Spleen (tissue), 11 donors: ENCODE data around the gene CPSF3. TPM values are rescaled to one million over a fixed set of nuclear protein-coding genes. Genes with fewer than 3 reads are reported as not detected.

Experiments used
- DNase-seq: peaks from one replicate; pipeline ENCODE4 v3.0.0-alpha.2; 2020
- H3K27ac ChIP-seq, 8 donors: fragments of 200-600 bp; sonication (generic) in 7 of 8; 1 replicate in 4 of 8; 2 replicates in 4 of 8; pipeline versions ENCODE4 v1.5.0 to v1.8.0; 2016 to 2021; ENCODE audit warnings: inconsistent platforms in 4 of 8, mild to moderate bottlenecking in 4 of 8, moderate library complexity in 1 of 8
- H3K27me3 ChIP-seq, 7 donors: fragments of 200-600 bp; sonication (generic) in 6 of 7; replicated peaks in 1 of 7; 1 replicate in 4 of 7; 2 replicates in 3 of 7; pipeline versions ENCODE4 v1.5.0 to v1.8.0; 2016 to 2021; ENCODE audit warnings: inconsistent platforms in 3 of 7, mild to moderate bottlenecking in 1 of 7
- H3K36me3 ChIP-seq, 6 donors: fragments of 200-600 bp; sonication (generic) in 5 of 6; 1 replicate in 4 of 6; 2 replicates in 2 of 6; pipeline versions ENCODE4 v1.5.0 to v1.8.0; 2016 to 2021; ENCODE audit warnings: inconsistent platforms in 2 of 6
- H3K4me1 ChIP-seq, 6 donors: fragments of 200-600 bp; sonication (generic) in 5 of 6; 1 replicate in 3 of 6; 2 replicates in 3 of 6; pipeline versions ENCODE4 v1.5.0 to v1.8.0; 2016 to 2021; ENCODE audit warnings: inconsistent platforms in 3 of 6
- H3K4me3 ChIP-seq, 8 donors: fragments of 200-600 bp; sonication (generic) in 7 of 8; 1 replicate in 4 of 8; 2 replicates in 4 of 8; pipeline versions ENCODE4 v1.5.0 to v1.8.0; 2016 to 2021; ENCODE audit warnings: inconsistent platforms in 4 of 8, mild to moderate bottlenecking in 4 of 8, moderate library complexity in 2 of 8
- H3K9me3 ChIP-seq, 8 donors: fragments of 200-600 bp; sonication (generic) in 7 of 8; 1 replicate in 4 of 8; 2 replicates in 4 of 8; pipeline versions ENCODE4 v1.5.0 to v1.8.0; 2016 to 2021; ENCODE audit warnings: inconsistent platforms in 4 of 8
- POLR2A ChIP-seq, 3 donors: fragments of 450-650 bp; IDR thresholded peaks; one replicate each; pipeline ENCODE4 v1.5.1; 2017; ENCODE audit warnings: antibody characterized with exemption in 3 of 3, mild to moderate bottlenecking in 1 of 3
- POLR2AphosphoS5 ChIP-seq, 3 donors: sonication (generic); formaldehyde crosslinking; IDR thresholded peaks; one replicate each; pipeline ENCODE4 v1.5.1; 2017; ENCODE audit warnings: antibody characterized with exemption in 3 of 3
- WGBS, 5 donors: extraction: QIAGEN DNeasy Blood & Tissue Kit in 3 of 5; methylation state at CpG; one replicate each; pipeline versions ENCODE4 v1.1.5 to v1.1.7; 2013 to 2018; 5-methylcytosine and 5-hydroxymethylcytosine counted together
- intact Hi-C: fragments of 100-400 bp; cut with DNase I; formaldehyde crosslinking; loops from one replicate; pipeline ENCODE4 v1.15.0; 2023; ENCODE audit warnings: low total_unique reads
- polyA plus RNA-seq, 3 donors: library from polyadenylated mRNA; stranded (reverse); fragments of 200-250 nt; gene quantifications; one replicate each; pipeline ENCODE4 v1.2.1, GENCODE V29; 2013
- total RNA-seq, 7 donors: library from RNA; depleted of rRNA in 3 of 7; stranded (reverse); fragments of >200 nt in 3 of 7; fragmentation: NEBNext Ultra II Directional in 4 of 7; extraction: Animal tissue kit (Norgen Biotek cat#: 25700) in 4 of 7; gene quantifications; one replicate each; pipeline versions ENCODE4 v1.1.0 to v1.2.1, GENCODE V29; 2016 to 2021
- TF ChIP-seq, protein P1 (sequence below), 11 experiments: fragments of 200-600 bp in 7 of 11; fragments of 450-650 bp in 4 of 11; sonication (generic) in 4 of 11; IDR thresholded peaks in 8 of 11; conservative IDR thresholded peaks in 3 of 11; 1 replicate in 7 of 11; 2 replicates in 4 of 11; pipeline versions ENCODE4 v1.4.0 to v1.8.0; 2016 to 2021; ENCODE audit warnings: antibody characterized with exemption in 11 of 11, inconsistent platforms in 4 of 11, mild to moderate bottlenecking in 1 of 11
- donor health status: healthy with polysubstance abuse.
- donor health status: DM: no; HTN: no; CAD: no; lungs with moderate emphysema.
- donor health status: DM: no; HTN: no; CAD: no.
- donor health status: Bipolar disorder and iron deficiency.
- donor health status: healthy.
- donor health status: DM: no; HTN: no; CAD: no.
- donor health status: DM: yes; HTN: yes; CAD: no.

The CPSF3 gene
- total and polyA plus RNA-seq, 10 donors, result 18.9 to 35.8 (median 27.5) TPM

DNA sequence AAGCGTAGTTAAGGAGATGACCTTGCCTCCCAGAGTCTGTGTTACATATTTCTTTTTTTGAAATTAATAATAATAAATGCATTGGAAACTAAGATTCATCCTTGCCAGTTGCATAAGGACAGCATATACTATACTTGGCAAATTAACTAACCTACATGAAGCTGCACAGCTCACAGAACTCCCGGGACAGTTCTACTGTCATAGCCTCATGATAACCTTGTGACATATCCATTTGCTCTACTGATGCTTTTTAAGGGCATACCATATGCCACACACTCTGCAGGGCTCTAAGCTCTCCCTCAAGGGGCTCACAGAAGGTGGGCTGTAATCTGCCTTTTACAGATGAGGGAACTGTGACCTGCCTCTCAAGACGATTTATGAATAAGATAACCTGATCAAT is 3.9 kb upstream of the CPSF3 start:
- Histone ChIP-seq H3K4me3 (no peak overlapping the region), H3K4me1 (peaks cover 13 to 60% (median 29%) of the 10 kb centered on the region in 6 donors), H3K27ac (no peak overlapping the region), H3K36me3 (peaks cover 0 to 38% (median 3%) of the 10 kb centered on the region in 6 donors), H3K27me3 (no peaks in the 10 kb centered on the region), H3K9me3 (no peaks in the 10 kb centered on the region)
- intact Hi-C loops, result no loop called here
- DNase-seq, result no peak
- TF ChIP-seq POLR2AphosphoS5 (IDR thresholded peaks at IDR 0.05), result no peak
- TF ChIP-seq, protein P1, sequence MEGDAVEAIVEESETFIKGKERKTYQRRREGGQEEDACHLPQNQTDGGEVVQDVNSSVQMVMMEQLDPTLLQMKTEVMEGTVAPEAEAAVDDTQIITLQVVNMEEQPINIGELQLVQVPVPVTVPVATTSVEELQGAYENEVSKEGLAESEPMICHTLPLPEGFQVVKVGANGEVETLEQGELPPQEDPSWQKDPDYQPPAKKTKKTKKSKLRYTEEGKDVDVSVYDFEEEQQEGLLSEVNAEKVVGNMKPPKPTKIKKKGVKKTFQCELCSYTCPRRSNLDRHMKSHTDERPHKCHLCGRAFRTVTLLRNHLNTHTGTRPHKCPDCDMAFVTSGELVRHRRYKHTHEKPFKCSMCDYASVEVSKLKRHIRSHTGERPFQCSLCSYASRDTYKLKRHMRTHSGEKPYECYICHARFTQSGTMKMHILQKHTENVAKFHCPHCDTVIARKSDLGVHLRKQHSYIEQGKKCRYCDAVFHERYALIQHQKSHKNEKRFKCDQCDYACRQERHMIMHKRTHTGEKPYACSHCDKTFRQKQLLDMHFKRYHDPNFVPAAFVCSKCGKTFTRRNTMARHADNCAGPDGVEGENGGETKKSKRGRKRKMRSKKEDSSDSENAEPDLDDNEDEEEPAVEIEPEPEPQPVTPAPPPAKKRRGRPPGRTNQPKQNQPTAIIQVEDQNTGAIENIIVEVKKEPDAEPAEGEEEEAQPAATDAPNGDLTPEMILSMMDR (IDR thresholded peaks at IDR 0.05 in 8 of 11, conservative IDR thresholded peaks at IDR 0.05 in 3 of 11), result no peak
- TF ChIP-seq POLR2A (IDR thresholded peaks at IDR 0.05), result no peak
- 84 to 96% (median 95%) methylated on average over 3 of the region's 3 CpGs for WGBS, 5 donors

DNA sequence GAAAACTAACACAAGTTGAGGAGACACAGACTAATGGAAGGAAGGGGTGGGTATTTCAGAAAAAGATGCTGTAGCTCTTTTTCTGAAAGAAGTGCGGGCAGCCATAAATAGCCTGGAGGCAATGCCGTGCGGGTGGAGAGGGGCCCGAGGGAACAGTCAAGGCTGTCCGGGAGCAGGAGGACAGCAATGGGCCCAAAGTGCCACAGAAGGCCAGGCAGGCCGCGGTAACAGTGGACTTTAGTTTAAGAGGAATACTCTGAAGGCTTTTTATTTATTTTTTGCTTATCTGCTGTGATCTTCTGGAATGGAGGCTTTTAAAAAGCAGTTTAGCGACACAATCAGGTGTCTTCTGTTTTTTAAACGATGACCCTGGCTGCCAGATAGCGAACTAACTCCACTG is 3.0 kb upstream of the CPSF3 start:
- Histone ChIP-seq H3K4me1 (peaks cover 18 to 69% (median 37%) of the 10 kb centered on the region in 6 donors), H3K27me3 (no peaks in the 10 kb centered on the region), H3K4me3 (no peak overlapping the region), H3K27ac (no peak overlapping the region), H3K9me3 (no peaks in the 10 kb centered on the region), H3K36me3 (peaks cover 0 to 30% (median 3%) of the 10 kb centered on the region in 6 donors)
- TF ChIP-seq POLR2AphosphoS5 (IDR thresholded peaks at IDR 0.05) (no peak), POLR2A (IDR thresholded peaks at IDR 0.05) (no peak)
- TF ChIP-seq, protein P1 (IDR thresholded peaks at IDR 0.05 in 8 of 11, conservative IDR thresholded peaks at IDR 0.05 in 3 of 11), result no peak
- intact Hi-C loops, result no loop called here
- DNase-seq, result no peak
- 90 to 97% (median 96%) methylated on average over 10 of the region's 10 CpGs for WGBS, 5 donors

DNA sequence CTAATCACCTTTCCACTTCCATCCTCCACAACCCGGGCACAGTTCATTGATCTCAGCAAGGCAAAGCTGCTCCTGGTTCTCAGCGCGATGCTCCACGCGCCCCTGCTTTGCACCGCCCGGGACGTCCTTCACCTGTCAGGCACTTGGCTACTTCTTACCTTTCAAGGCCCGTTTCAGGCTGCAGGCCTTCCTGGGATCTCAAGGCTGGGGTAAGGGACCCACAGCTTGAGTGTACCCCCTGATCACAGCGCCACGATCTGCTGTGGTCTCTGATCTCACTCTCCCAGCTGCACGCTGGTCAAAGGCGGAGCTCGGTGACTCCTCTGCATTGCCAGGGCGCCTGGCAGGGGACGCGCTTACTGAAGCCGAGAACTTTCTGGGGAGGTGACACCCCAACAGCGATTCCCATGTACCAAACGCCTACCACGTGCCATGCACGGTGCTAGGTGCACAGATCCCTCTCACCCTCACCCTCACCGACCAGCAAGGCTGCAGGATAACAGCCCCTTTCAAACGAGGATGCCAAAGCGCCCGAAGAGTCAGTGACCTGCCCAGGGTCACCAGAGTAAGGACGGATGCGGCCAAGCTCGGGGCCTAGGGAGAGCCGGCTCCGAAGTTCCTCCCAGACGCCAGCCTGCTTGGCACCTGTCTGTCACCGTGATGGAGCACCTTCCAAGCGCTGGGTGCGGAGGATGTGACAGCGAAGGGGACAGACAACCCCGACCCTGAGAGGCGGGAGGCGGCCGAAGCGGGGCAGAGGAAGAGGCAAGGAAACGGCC is 944 bp upstream of the CPSF3 start:
- no peak for TF ChIP-seq POLR2AphosphoS5 (IDR thresholded peaks at IDR 0.05)
- TF ChIP-seq, protein P1 (IDR thresholded peaks at IDR 0.05 in 8 of 11, conservative IDR thresholded peaks at IDR 0.05 in 3 of 11), result no peak
- no peak for TF ChIP-seq POLR2A (IDR thresholded peaks at IDR 0.05)
- intact Hi-C loops, result no loop called here
- Histone ChIP-seq H3K9me3 (no peaks in the 10 kb centered on the region), H3K4me1 (peaks cover 18 to 67% (median 38%) of the 10 kb centered on the region in 6 donors), H3K4me3 (peak overlapping the region; percentile 67 to 97 (median 88)), H3K27me3 (no peaks in the 10 kb centered on the region), H3K27ac (peak overlapping the region; percentile 69 to 96 (median 92)), H3K36me3 (peaks cover 0 to 11% (median 3%) of the 10 kb centered on the region in 6 donors)
- 9 to 22% (median 11%) methylated on average over 23 to 42 of the region's 42 CpGs for WGBS, 5 donors
- peak; percentile 85 for DNase-seq

DNA sequence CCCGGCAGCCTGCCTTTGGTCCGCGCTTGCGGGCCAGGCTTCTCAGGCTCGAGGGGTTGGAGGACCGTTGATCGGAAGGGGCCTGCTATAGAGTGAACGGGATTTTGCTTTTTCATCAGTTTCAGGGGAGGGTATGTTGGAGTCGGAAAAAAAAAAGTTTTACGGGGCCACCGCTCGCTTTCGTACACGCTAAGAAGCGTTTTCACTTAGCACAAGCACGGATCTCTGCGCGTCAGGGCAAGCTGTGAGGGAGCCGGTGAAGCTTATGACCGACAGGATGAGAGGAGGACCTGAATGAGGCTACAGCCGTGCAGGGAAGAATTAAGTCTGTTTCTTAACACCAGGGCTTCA is 443 bp downstream of the CPSF3 start:
- H3K4me3 ChIP-seq, result peak overlapping the region; percentile 67 to 97 (median 88)
- H3K27me3 ChIP-seq, result no peaks in the 10 kb centered on the region
- H3K27ac ChIP-seq, result peak overlapping the region; percentile 69 to 96 (median 92)
- no peaks in the 10 kb centered on the region for H3K9me3 ChIP-seq
- H3K36me3 ChIP-seq, result peaks cover 0 to 9% (median 1%) of the 10 kb centered on the region in 6 donors
- intact Hi-C loops, result no loop called here
- H3K4me1 ChIP-seq, result peaks cover 18 to 66% (median 38%) of the 10 kb centered on the region in 6 donors
- DNase-seq, result no peak
- WGBS, 5 donors, result 0% methylated on average over 21 of the region's 21 CpGs
- TF ChIP-seq POLR2A (IDR thresholded peaks at IDR 0.05) (no peak), POLR2AphosphoS5 (IDR thresholded peaks at IDR 0.05) (no peak)
- TF ChIP-seq, protein P1 (IDR thresholded peaks at IDR 0.05 in 8 of 11, conservative IDR thresholded peaks at IDR 0.05 in 3 of 11), result no peak
